ENCODE data around the gene KCNE4. TPM values are rescaled to one million over a fixed set of nuclear protein-coding genes. Genes with fewer than 3 reads are reported as not detected.

KCNE4 gene
- total RNA-seq, 6 experiments from 2014 or later = 0.17 to 1.2 (median 1.1) TPM

- intact Hi-C loops (cut with DNase I) = no loop called here
- no peak for TF ChIP-seq POLR2A (IDR thresholded peaks at IDR 0.05)
- TF ChIP-seq CTCF (IDR thresholded peaks at IDR 0.05) = no peak
- ATAC-seq (peak in 2 of 4 donors; percentile 17 to 32), DNase-seq (no peak)
- WGBS (ENCODE audit: insufficient coverage, low coverage, low lambda C conversion rate, missing lambda C conversion rate) = 57% methylated on average over 3 of the region's 4 CpGs
- Histone ChIP-seq H3K4me3 (no peak overlapping the region), H3K4me1 (no peaks in the 10 kb centered on the region), H3K27me3 (no peaks in the 10 kb centered on the region), H3K27ac (no peak overlapping the region), H3K36me3 (no peaks in the 10 kb centered on the region), H3K9me3 (no peaks in the 10 kb centered on the region)
Observed at GRCh38 chr2:223057569-223057968, 5.6 kb downstream of the KCNE4 start.

- no peak overlapping the region for H3K4me3 ChIP-seq
- H3K36me3 ChIP-seq = no peaks in the 10 kb centered on the region
- TF ChIP-seq POLR2A (IDR thresholded peaks at IDR 0.05) (no peak), CTCF (IDR thresholded peaks at IDR 0.05) (no peak)
- DNase-seq (no peak), ATAC-seq (no peak)
- H3K9me3 ChIP-seq = no peaks in the 10 kb centered on the region
- no peaks in the 10 kb centered on the region for H3K4me1 ChIP-seq
- 27% methylated on average over 2 of the region's 2 CpGs for WGBS (ENCODE audit: insufficient coverage, low coverage, low lambda C conversion rate, missing lambda C conversion rate)
- intact Hi-C loops (cut with DNase I) = no loop called here
- H3K27me3 ChIP-seq = no peaks in the 10 kb centered on the region
- H3K27ac ChIP-seq = no peak overlapping the region
Observed at GRCh38 chr2:223058952-223059716, 7.1 kb downstream of the KCNE4 start.

GRCh38 chr2:223060201-223060825 is 8.3 kb downstream of the KCNE4 start:
- TF ChIP-seq POLR2A (IDR thresholded peaks at IDR 0.05) (no peak), CTCF (IDR thresholded peaks at IDR 0.05) (no peak)

GRCh38 chr2:223062396-223062795 is 10.4 kb downstream of the KCNE4 start:
- no peak overlapping the region for H3K4me3 ChIP-seq
- WGBS (ENCODE audit: insufficient coverage, low coverage, low lambda C conversion rate, missing lambda C conversion rate) = 32% methylated on average over 2 of the region's 2 CpGs
- no peaks in the 10 kb centered on the region for H3K4me1 ChIP-seq
- H3K36me3 ChIP-seq = no peaks in the 10 kb centered on the region
- DNase-seq (no peak), ATAC-seq (no peak)
- H3K9me3 ChIP-seq = no peaks in the 10 kb centered on the region
- no peak for TF ChIP-seq POLR2A (IDR thresholded peaks at IDR 0.05)
- TF ChIP-seq CTCF (IDR thresholded peaks at IDR 0.05) = no peak
- no peak overlapping the region for H3K27ac ChIP-seq
- intact Hi-C loops (cut with DNase I) = no loop called here
- H3K27me3 ChIP-seq = no peaks in the 10 kb centered on the region

More at GRCh38 chr2:223060201-223060825, 8.3 kb downstream of the KCNE4 start:
- no peaks in the 10 kb centered on the region for H3K9me3 ChIP-seq
- 52% methylated on average over 4 of the region's 4 CpGs for WGBS (ENCODE audit: insufficient coverage, low coverage, low lambda C conversion rate, missing lambda C conversion rate)
- ATAC-seq (no peak), DNase-seq (no peak)
- no peak overlapping the region for H3K4me3 ChIP-seq
- H3K36me3 ChIP-seq = no peaks in the 10 kb centered on the region
- no peak overlapping the region for H3K27ac ChIP-seq
- H3K27me3 ChIP-seq = no peaks in the 10 kb centered on the region
- no peaks in the 10 kb centered on the region for H3K4me1 ChIP-seq
- intact Hi-C loops (cut with DNase I) = no loop called here

All from right lobe of liver (tissue), 6 donors.